GM19099 (cell line): ENCODE data around the gene EMX1.
A peak's percentile ranks its signal among the peaks of the same experiment; 100 is the strongest.

Experiments used
- POLR2A ChIP-seq: IDR thresholded peaks from 3 replicates; pipeline ENCODE4 v1.6.1; 2011; ENCODE audit warnings: low read depth; ENCODE audit not compliant: insufficient read length; ENCODE audit errors: extremely low read depth

Gene EMX1

DNA sequence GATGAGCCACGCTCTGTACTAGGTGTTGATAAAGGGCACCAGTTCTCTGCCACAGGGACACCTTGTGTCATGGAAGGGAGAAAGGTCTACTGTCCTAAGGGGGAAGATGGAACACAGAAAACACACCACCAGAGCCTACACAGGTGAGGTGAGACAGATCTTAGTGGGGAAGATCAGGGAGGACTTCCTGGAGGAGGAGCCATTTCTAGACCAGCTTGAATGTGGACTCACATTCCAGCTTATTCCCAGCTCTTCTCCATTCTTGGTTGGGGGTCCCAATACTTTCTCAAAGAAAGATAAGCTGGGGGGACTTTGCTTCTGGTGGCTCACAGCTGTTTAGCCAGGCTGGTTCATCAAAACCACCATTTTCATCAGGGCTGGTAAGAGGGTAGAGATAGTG lies 36.2 kb downstream of the EMX1 start:
- TF ChIP-seq POLR2A: no peak

DNA sequence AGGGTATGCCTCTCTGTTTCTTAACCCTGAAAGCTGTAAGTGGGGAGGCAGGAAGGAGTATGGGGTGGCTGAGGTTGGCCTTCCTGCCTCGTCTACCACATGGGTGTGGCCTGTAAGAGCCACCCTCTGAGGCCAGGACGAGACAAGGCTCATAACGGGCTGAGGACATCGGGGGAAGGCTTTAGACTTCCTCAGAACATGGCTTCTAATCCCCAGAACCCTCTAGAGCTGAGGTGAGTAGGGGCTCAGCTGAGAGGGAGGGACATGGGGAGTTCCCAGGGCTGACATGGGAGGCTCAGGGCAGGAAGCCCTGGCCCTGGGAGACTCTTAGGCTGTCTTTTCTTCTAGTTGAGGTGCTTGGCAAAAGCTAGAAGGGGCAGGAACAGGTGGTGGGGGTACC lies 36.7 kb downstream of the EMX1 start:
- peak; percentile 16 for TF ChIP-seq POLR2A

- no peak for TF ChIP-seq POLR2A
Observed at GRCh38 chr2:72954376-72955227, 37.3 kb downstream of the EMX1 start.

DNA sequence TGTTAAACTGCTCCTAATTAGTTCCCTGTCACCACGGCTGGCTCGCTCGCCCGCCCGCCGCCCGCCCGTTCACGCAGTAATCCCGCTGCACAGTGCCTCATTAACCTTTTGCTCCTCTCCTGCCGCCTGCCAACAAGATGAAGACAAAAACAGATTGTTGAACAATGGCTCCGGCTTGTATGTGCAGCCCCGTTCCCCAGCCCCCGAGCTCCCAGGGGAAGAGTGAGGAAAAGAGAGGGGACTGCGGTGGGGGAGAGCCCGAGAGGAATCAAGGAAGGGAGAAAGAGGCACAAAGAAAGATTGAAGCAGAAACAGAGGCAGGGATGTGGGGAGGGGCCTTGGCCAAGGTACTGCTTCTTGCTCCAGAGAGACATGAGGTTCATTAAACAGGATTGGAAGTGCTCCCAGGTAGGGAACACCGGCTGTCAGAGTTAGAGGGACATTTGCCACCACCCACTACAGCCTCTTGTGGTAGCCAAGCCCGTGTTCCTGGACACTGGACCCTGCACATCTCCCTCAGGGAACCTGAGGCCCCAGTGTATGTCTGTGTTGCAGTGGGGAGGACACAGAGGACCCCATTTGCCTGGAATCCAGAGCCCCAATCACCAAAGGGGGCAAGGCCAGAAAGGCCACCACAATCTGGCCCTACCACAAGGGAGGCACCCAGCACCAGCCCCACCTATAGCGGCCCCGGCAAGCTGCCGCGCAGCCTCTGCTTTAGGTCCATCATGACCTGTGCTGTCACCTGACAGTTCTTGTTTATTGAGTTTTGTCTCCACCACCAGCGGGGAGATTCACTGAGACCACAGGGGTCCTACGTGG lies 38.1 kb downstream of the EMX1 start:
- no peak for TF ChIP-seq POLR2A

DNA sequence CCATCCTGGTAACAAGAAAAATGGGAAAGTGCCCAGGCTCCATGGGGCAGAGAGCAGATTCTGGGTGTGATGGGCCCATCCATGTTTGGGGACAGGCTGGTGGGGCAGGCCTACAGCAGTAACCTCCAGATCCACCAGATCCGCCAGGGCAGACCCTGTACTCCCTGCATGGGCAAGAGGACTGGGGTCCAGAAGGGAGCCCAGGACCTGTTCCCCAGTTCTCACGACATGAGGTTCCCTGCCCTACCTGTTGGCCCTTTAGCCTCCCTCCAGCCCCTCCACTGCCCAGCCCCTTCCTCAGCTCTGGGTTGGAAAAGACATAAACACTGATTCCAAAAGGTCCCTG lies 38.7 kb downstream of the EMX1 start:
- no peak for TF ChIP-seq POLR2A

DNA sequence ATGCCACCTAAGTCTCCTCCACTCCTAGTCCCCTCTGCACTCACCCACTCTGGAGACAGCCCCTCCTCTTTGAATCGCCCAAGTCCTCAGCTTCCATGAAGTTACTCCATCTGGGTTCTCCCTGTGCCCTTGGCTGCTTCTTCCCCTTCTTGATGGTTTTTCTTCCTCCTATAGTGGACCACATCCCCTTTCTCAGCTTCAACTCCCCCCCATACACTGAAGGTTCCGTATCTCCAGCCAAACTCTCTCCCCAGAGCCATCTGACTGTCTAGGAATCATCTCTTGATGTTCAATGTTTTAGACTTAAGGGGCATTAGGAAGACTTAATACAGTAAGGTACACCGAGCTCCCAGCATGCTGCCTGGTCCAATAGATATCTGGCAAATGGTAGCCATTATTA lies 39.6 kb downstream of the EMX1 start:
- no peak for TF ChIP-seq POLR2A

DNA sequence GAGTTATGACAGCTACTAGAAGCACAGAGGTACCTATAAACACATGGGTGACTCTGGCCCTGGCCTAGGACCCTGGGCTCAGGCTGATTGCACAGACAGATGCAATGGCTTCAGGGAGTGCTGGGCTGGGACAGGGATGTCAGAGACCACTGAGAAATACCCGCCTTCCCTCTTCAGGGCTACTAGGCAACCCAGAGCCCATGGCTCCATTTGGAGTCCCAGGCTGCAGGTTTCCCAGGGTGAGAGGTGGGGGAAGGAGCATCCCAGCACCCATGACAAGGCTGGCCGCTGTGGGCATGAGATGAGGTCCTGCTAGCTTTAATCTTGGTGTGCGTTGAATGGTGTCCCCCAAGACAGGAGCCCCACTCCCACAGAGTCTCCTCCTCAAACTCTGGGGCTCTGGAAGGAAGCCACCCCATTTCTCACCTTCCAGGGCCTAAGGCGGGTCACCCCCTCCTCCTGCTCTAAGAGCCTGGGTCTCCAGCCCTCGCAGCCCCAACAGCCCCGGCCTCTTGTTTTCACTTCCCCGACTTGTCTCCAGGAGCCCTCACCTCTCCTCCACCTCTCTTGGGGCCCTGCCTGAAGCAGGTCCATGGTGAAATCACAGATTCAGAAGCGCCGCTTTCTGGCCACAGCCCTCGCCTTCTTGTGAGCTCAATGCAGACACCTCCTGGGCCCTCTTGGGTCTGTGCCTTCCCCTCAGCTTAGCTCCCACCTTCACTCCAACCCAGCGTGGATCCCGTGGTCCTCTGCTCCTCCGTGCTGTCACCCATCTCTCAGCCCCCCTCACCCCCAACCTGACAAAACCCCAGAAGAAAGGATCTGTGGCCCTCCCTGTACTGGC lies 41.4 kb downstream of the EMX1 start:
- TF ChIP-seq POLR2A: no peak

DNA sequence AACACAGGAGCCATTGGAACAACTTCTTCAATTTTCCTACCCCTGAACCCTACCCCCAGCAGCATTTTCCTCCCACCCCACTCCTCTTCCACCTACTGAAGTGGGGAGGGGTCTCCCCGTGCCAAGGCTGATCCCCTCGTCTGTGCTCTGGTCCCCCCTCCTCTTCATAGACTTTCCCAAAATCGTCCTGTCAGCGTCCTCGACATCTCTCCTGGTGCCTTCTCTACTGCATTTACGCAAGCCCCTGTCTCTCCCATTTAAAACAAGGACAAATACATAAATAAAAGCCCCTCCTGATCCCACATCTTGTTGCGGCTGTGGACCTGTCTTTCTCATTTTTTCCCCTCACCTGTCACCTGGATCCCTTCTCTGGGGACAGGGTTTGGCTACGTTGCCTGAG lies 42.2 kb downstream of the EMX1 start:
- TF ChIP-seq POLR2A: no peak

DNA sequence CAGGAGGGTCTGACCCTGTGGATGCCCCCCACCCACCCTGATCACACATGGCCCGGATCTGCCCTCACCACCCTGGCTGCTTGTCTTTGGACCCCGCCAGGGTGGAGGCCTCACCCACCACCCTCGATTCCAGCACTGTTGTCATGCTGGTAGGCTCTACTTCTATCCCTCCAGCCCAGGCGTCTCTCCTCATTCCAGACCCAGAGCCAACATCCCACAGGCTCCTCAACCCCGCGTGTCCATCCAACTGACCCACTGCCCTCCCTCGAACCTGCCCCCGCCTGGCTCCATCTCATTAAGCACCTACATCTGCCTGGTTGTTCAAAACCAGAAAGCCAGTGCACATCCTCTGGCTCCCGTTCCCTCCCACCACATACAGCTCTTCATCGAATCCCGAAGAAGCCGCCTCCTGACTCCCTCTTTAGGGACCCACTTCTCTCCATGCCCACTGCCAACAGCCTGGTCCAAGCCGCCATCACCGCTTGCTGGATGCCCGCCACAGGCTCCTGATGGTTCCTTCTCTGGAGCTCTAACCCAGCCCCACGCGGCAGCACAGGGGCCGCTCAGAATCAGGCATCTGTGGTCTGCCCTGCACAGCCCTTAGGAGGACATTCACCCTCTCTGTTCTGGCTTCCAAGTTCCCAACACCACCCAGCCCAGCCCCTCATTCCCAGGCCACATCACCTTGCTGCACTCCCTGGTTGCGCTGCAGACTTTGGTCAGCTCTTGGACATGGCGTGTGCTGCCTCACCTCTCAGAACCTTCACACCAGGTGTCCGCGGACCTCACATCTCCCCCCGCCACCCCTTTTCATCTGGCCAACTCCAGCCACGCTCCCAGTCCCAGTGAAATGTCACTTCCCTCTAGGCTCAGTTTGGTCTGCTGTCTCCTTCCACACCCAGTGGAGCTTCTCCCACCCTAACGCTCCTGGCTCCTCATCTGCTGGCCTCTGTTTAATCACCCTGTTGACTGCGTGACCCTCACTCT lies 43.0 kb downstream of the EMX1 start:
- TF ChIP-seq POLR2A: no peak

DNA sequence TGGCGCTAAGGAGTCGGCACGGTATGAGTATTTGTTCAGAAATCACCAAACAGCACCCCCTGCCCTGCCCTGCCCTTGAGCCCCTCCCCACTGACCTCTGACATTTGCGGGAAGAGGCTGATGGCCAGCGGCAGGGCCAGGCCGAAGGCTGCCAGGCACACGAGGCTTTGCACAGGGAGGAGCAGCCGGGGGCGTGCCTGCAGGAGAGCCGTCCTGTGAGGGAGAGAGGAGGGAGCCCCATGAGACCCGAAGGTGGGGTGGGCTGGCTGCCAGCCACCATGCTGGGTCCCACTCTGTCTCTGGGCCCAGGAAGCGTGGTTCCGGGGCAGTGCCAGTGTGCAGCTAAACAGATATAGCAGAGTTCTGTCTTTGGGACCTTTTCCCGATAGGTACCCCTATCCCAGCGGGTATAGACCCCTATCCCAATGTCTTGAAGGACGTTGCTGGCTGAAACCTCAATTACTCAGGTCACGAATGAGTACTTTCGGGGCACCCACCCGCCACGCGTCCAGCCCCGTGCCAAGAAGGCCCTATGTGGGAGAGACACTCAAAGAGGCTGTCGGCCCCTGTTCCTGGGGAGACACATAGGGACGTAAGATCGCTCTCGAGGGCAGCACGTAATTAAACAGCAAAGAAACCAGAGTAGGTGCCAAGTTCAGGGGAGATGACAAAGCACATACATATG lies 43.9 kb downstream of the EMX1 start:
- no peak for TF ChIP-seq POLR2A

DNA sequence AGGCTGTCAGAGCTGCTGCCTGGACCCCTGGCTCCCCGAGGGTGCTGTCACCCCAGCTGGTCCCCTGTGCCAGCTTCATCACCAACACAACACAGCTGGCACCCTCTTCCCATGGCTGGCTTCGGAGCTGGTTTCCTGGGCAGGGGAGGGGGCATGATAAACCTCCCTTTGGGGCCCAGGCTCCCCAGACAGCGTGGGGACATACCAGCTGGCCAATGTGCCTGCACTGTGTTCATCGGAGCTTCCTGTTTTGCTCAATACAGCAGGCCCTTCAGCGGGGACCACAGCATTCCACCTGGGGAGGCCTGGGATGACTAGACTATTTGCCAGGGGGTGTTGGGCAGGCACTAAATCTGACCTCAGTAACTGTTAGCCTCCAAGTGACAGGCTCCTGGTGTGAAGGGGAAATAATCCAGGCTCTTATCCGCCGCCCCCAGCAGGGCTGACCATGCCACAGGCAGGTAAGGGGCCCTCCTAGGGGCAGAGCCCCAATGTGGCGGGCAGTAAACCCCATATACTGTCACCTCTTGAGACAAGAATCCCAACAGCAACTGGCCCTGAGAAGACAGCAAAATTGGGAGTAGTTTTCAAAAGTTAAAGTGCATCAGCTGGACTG lies 44.6 kb downstream of the EMX1 start:
- TF ChIP-seq POLR2A: no peak

GRCh38 chr2:72962911-72963310 lies 45.6 kb downstream of the EMX1 start:
- no peak for TF ChIP-seq POLR2A
